Activated T-cell treated with anti-CD3 and anti-CD28 coated beads, Interleukin-2, amount 50 U/mL, for 48 hours (primary cell): ENCODE results near the gene PWWP2B.

ENCODE experiments used
- DNase-seq, 2 experiments: peaks; one replicate each; pipeline ENCODE4 v3.0.0-alpha.2; 2020

Gene PWWP2B

GRCh38 chr10:132397036-132397541 lies at the start of gene PWWP2B:
PWWP2B (plus strand) TSS chr10:132397200; CDS start chr10:132397227, 27 bp downstream.
- DNase-seq: peak in 1 of 2 experiments; percentile 66

GRCh38 chr10:132347211-132347930 lies 49.6 kb upstream of the PWWP2B start:
- no peak for DNase-seq

- DNase-seq: no peak
Measured at GRCh38 chr10:132347931-132348267, 49.1 kb upstream of the PWWP2B start.

GRCh38 chr10:132349766-132350165 lies 47.2 kb upstream of the PWWP2B start:
- DNase-seq: no peak

- DNase-seq: no peak
Measured at GRCh38 chr10:132350391-132350790, 46.6 kb upstream of the PWWP2B start.

- no peak for DNase-seq
Measured at GRCh38 chr10:132350946-132351345, 46.1 kb upstream of the PWWP2B start.

GRCh38 chr10:132351611-132352010 lies 45.4 kb upstream of the PWWP2B start:
- no peak for DNase-seq

- DNase-seq: peak; percentile 83 to 87
Measured at GRCh38 chr10:132352462-132353308, 44.3 kb upstream of the PWWP2B start.

GRCh38 chr10:132353456-132354355 lies 43.3 kb upstream of the PWWP2B start:
- DNase-seq: no peak

GRCh38 chr10:132354356-132355094 lies 42.5 kb upstream of the PWWP2B start:
- no peak for DNase-seq

GRCh38 chr10:132355297-132355696 lies 41.7 kb upstream of the PWWP2B start:
- no peak for DNase-seq

- no peak for DNase-seq
Measured at GRCh38 chr10:132355754-132356153, 41.2 kb upstream of the PWWP2B start.

GRCh38 chr10:132356621-132357195 lies 40.3 kb upstream of the PWWP2B start:
- DNase-seq: no peak

GRCh38 chr10:132357286-132358058 lies 39.5 kb upstream of the PWWP2B start:
- DNase-seq: no peak

- DNase-seq: no peak
Measured at GRCh38 chr10:132359305-132360040, 37.5 kb upstream of the PWWP2B start.

GRCh38 chr10:132360766-132361447 lies 36.1 kb upstream of the PWWP2B start:
- peak; percentile 59 to 63 for DNase-seq

GRCh38 chr10:132361581-132362101 lies 35.4 kb upstream of the PWWP2B start:
- no peak for DNase-seq

- DNase-seq: no peak
Measured at GRCh38 chr10:132362151-132362611, 34.8 kb upstream of the PWWP2B start.

GRCh38 chr10:132363376-132363775 lies 33.6 kb upstream of the PWWP2B start:
- no peak for DNase-seq
